Measurements from ENCODE around the gene RAD23A. TPM values are rescaled to one million over a fixed set of nuclear protein-coding genes. Genes with fewer than 3 reads are reported as not detected.
"Not testable (repeated sequence)": the region's sequence is repeated elsewhere in the genome, so short reads cannot be mapped to it uniquely, and the experiment has no call there.

The RAD23A gene
- total RNA-seq, 6 donors from 2014 or later, result 69.1 to 115 (median 98.8) TPM

DNA sequence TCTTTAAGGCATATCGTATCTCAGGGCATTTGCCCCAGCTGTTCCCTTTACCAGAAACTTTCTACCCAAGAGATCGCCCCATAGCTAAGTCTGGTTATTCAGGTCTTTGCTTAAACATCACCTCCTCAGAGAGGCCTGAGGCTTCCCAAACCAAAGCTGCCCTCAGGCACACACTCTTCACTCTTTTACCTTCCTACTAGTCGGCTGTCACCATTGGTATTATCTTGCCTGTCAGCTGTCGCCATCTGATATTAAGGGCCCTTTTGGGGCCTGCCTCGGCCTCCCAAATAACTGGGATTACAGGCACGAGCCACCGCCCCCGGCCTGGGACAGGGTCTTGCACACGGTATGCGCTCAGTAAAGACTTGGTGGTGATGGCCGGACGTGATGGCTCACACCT, 10.3 kb downstream of the RAD23A start:
- Histone ChIP-seq H3K27ac (peak overlapping the region; percentile 82 to 93 (median 90)), H3K4me1 (peaks cover 29 to 50% (median 42%) of the 10 kb centered on the region in 4 donors), H3K36me3 (peaks cover 4 to 39% (median 35%) of the 10 kb centered on the region in 4 donors), H3K27me3 (no peaks in the 10 kb centered on the region), H3K4me3 (peak overlapping the region in 3 of 4 donors; percentile 81 to 96 (median 86)), H3K9me3 (no peaks in the 10 kb centered on the region)
- 55 to 70% methylated on average over 10 to 12 of the region's 12 CpGs for WGBS, 2 donors
- ATAC-seq (ENCODE audit: low FRiP score in 2 of 2) (no peak), DNase-seq (no peak)
- TF ChIP-seq, protein P1, sequence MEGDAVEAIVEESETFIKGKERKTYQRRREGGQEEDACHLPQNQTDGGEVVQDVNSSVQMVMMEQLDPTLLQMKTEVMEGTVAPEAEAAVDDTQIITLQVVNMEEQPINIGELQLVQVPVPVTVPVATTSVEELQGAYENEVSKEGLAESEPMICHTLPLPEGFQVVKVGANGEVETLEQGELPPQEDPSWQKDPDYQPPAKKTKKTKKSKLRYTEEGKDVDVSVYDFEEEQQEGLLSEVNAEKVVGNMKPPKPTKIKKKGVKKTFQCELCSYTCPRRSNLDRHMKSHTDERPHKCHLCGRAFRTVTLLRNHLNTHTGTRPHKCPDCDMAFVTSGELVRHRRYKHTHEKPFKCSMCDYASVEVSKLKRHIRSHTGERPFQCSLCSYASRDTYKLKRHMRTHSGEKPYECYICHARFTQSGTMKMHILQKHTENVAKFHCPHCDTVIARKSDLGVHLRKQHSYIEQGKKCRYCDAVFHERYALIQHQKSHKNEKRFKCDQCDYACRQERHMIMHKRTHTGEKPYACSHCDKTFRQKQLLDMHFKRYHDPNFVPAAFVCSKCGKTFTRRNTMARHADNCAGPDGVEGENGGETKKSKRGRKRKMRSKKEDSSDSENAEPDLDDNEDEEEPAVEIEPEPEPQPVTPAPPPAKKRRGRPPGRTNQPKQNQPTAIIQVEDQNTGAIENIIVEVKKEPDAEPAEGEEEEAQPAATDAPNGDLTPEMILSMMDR (IDR thresholded peaks at IDR 0.05), result no peak
- TF ChIP-seq EP300 (IDR thresholded peaks at IDR 0.05), result no peak
- TF ChIP-seq POLR2AphosphoS5 (IDR thresholded peaks at IDR 0.05), result no peak
- no peak for TF ChIP-seq POLR2A (IDR thresholded peaks at IDR 0.05)

DNA sequence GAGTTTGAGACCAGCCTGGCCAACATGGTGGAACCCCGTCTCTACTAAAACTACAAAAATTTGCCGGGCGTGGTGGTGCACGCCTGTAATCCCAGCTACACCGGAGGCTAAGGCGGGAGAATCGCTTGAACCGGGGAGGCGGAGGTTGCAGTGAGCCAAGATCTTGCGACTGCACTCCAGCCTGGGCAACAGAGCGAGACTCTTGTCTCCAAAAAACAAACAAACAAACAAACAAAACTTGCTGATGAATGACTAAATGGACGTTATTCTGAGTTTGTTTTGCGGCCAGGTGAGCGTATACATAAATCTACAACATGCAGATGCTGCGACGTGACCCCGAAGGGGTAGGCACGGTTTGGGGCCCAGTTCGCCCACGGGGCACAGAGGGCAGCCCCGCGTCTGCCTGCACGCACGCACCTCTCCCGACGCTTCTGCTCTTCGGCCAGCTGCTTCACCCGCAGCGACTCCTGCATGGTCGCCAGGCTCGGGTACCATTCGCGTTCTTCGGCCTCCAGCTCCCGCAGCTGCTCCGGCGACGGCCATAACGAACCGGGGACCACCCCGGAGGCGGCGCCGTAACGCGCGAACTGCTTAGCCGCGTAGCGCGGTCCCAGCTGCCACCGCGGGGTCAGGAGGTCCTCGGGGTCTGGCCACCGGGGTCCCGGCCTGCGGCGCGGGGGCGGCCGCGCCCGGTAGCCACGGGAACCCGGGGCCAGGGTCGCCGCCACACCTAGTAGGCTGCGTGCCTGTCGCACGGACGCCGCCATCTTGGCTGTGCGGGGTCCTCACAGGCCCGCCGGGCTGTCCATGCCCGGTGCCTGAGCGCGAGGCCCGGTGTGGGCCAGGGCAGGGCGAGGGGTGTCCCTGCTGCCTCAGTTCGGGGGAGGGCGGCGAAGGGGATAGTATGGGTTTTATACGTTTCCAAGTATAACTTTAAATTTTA, 11.1 kb downstream of the RAD23A start, which contains the start of gene GADD45GIP1:
TSS of gene GADD45GIP1 (minus strand) at position 778 of the 943 bp plus-strand sequence. CDS start at position 767, 11 bp downstream.
- peaks cover 29 to 50% (median 42%) of the 10 kb centered on the region in 4 donors for H3K4me1 ChIP-seq
- peak within 1 kb of the TSS; percentile 82 to 93 (median 90) for H3K27ac ChIP-seq
- 8 to 9% methylated on average over 34 to 45 of the region's 84 CpGs for WGBS, 2 donors
- H3K27me3 ChIP-seq, result no peaks in the 10 kb centered on the region
- ATAC-seq (ENCODE audit: low FRiP score in 2 of 2) (peak; percentile 95 to 98), DNase-seq (peak; percentile 86 to 95)
- TF ChIP-seq EP300 (IDR thresholded peaks at IDR 0.05) (no peak), POLR2AphosphoS5 (IDR thresholded peaks at IDR 0.05) (peak; percentile 59 to 73), POLR2A (IDR thresholded peaks at IDR 0.05) (peak; percentile 16 to 82 (median 44))
- TF ChIP-seq, protein P1 (IDR thresholded peaks at IDR 0.05), result no peak
- peak within 1 kb of the TSS; percentile 81 to 96 (median 90) for H3K4me3 ChIP-seq
- no peaks in the 10 kb centered on the region for H3K9me3 ChIP-seq
- H3K36me3 ChIP-seq, result peaks cover 4 to 32% (median 27%) of the 10 kb centered on the region in 4 donors

DNA sequence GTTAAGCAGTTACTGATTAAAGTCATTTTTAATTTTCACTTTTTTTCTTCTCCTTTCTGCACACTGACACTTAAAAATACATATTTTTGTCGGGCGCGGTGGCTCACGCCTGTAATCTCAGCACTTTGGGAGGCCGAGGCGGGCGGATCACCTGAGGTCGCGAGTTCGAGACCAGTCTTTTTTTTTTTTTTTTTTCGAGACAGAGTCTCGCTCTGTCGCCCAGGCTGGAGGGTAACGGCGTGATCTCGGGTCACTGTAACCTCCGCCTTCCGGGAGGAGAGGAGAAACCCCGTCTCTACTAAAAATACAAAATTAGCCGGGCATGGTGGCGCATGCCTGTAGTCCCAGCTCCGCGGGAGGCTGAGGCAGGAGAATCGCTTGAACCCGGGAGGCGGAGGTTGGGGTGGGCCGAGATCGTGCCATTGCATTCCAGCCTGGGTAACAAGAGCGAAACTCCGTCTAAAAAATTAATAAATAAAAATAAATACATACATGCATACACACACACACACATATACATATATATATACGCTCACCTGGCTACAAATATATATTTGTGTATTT, 11.8 kb downstream of the RAD23A start:
- H3K4me3 ChIP-seq, result peak overlapping the region; percentile 81 to 96 (median 90)
- H3K27ac ChIP-seq, result peak overlapping the region; percentile 82 to 93 (median 90)
- peak in 1 of 2 donors; percentile 13 for ATAC-seq (ENCODE audit: low FRiP score in 2 of 2)
- H3K36me3 ChIP-seq, result peaks cover 4 to 24% (median 20%) of the 10 kb centered on the region in 4 donors
- 31 to 51% methylated on average over 31 of the region's 31 CpGs for WGBS, 2 donors
- DNase-seq, H3K27me3 ChIP-seq, H3K9me3 ChIP-seq: not testable (repeated sequence)
- peaks cover 29 to 47% (median 38%) of the 10 kb centered on the region in 4 donors for H3K4me1 ChIP-seq

DNA sequence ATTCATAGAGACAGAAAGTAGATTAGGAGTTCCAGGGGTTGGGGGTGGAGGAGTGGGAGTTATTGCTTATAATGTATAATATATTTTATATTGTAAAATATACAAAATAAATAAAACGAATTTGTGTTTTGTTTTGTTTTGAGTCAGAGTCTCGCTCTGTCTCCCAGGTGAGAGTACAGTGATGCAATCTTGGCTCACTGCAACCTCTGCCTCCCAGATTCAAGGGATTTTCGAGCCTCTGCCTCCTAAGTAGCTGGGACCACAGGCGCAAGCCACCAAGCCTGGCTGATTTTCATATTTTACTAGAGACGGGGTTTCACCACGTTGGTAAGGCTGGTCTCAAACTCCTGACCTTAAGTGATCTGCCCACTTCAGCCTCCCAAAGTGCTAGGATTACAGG, 13.8 kb downstream of the RAD23A start:
- H3K4me3 ChIP-seq, result no peak overlapping the region
- DNase-seq (no peak), ATAC-seq (ENCODE audit: low FRiP score in 2 of 2) (no peak)
- no peaks in the 10 kb centered on the region for H3K9me3 ChIP-seq
- H3K36me3 ChIP-seq, result peaks cover 0 to 4% (median under 1%) of the 10 kb centered on the region in 4 donors
- no peaks in the 10 kb centered on the region for H3K27me3 ChIP-seq
- TF ChIP-seq, protein P1 (IDR thresholded peaks at IDR 0.05), result no peak
- TF ChIP-seq POLR2A (IDR thresholded peaks at IDR 0.05), result no peak
- no peak for TF ChIP-seq POLR2AphosphoS5 (IDR thresholded peaks at IDR 0.05)
- TF ChIP-seq EP300 (IDR thresholded peaks at IDR 0.05), result no peak
- no peak overlapping the region for H3K27ac ChIP-seq
- H3K4me1 ChIP-seq, result peaks cover 14 to 28% (median 21%) of the 10 kb centered on the region in 4 donors
- WGBS, 2 donors, result 69 to 74% methylated on average over 6 of the region's 6 CpGs
